22Rv1 (cell line): ENCODE data around the gene CCDC7.
"Not testable (repeated sequence)": the region's sequence is repeated elsewhere in the genome, so short reads cannot be mapped to it uniquely, and the experiment has no call there.

Experiments
- H3K27ac ChIP-seq: fragments of 450-650 bp; 2 replicates; pipeline ENCODE4 v1.5.1; 2017
- CTCF ChIP-seq: fragments of 450-650 bp; IDR thresholded peaks from 2 replicates; pipeline ENCODE4 v1.5.1; 2017; ENCODE audit warnings: mild to moderate bottlenecking
- ZFX ChIP-seq: fragments of 450-650 bp; IDR thresholded peaks from 2 replicates; pipeline ENCODE4 v1.6.1; 2017; ENCODE audit warnings: antibody characterized with exemption, borderline replicate concordance

The CCDC7 gene

GRCh38 chr10:32540691-32541470 is 94.9 kb downstream of the CCDC7 start:
- H3K27ac ChIP-seq: no peak overlapping the region
- TF ChIP-seq ZFX (no peak), CTCF (no peak)

GRCh38 chr10:32548208-32548607 is 102.3 kb downstream of the CCDC7 start:
- no peak overlapping the region for H3K27ac ChIP-seq
- TF ChIP-seq CTCF: no peak
- TF ChIP-seq ZFX: no peak

GRCh38 chr10:32556783-32557395 is 110.9 kb downstream of the CCDC7 start:
- H3K27ac ChIP-seq: no peak overlapping the region
- no peak for TF ChIP-seq CTCF
- TF ChIP-seq ZFX: no peak

GRCh38 chr10:32562695-32563094 is 116.8 kb downstream of the CCDC7 start:
- not testable (repeated sequence) for H3K27ac ChIP-seq

- no peak for TF ChIP-seq CTCF
- TF ChIP-seq ZFX: no peak
- H3K27ac ChIP-seq: no peak overlapping the region
Measured at GRCh38 chr10:32577448-32577847, 131.5 kb downstream of the CCDC7 start.

GRCh38 chr10:32582946-32583345 is 137.0 kb downstream of the CCDC7 start:
- TF ChIP-seq ZFX (no peak), CTCF (no peak)

GRCh38 chr10:32598022-32598421 is 152.1 kb downstream of the CCDC7 start:
- H3K27ac ChIP-seq: not testable (repeated sequence)

More at GRCh38 chr10:32582946-32583345, 137.0 kb downstream of the CCDC7 start:
- no peak overlapping the region for H3K27ac ChIP-seq

GRCh38 chr10:32600317-32600716 is 154.4 kb downstream of the CCDC7 start:
- no peak overlapping the region for H3K27ac ChIP-seq
- TF ChIP-seq ZFX (no peak), CTCF (no peak)

- not testable (repeated sequence) for H3K27ac ChIP-seq
Measured at GRCh38 chr10:32601562-32601961, 155.6 kb downstream of the CCDC7 start.
